ENCODE data around the gene SPNS2.

DNA sequence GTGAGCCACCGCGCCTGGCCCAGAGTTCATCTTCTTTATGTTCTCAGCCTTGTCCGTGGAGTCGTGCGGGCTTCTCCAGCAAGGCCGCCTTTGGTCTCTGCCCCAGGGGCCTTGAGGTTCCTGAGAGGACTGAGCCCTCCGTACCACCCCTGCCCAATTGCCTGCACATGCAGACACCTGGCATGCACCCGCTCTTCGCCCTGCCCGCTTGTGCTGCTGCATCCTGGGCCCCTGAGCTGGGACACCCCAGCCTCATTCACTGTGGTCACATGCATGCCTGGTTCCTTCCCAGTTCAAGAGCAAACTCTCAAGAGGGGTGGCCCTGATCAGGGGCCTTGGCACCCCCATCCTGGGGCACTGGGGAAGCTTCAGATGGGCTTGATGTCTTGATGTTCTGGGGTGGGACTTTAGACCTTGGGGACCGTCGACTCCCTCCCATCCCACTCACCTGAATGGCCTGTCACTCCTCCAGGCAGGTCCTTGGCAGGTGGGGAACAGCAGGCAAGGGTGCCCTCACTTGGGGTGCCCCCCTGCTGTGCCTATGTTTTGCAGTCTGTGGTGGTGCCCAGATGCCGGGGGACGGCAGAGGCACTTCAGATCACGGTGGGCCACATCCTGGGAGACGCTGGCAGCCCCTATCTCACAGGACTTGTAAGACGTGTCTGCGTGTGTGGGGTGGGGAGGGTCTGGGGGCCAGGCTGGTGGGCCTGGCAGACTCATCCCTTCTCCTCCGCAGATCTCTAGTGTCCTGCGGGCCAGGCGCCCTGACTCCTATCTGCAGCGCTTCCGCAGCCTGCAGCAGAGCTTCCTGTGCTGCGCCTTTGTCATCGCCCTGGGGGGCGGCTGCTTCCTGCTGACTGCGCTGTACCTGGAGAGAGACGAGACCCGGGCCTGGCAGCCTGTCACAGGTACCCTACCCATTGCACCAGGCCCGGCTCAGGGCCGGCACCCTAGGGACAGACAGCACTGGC lies 12.7 kb upstream of the SPNS2 start:
- TF ChIP-seq CTCF (IDR thresholded peaks at IDR 0.05; ENCODE audit: poor library complexity, severe bottlenecking), result no peak
- TF ChIP-seq TAF1 (IDR thresholded peaks at IDR 0.05; ENCODE audit: low read depth), result no peak
